GM11168 (cell line): ENCODE measurements around the gene RETREG2.

Experiments
- in situ Hi-C: fragments of 300-500 bp; cut with MboI; formaldehyde crosslinking; loops from one replicate; pipeline ENCODE4 v1.12.0; 2022; ENCODE audit warnings: low sequenced_read_pairs; ENCODE audit not compliant: unreplicated experiment

RETREG2 gene

GRCh38 chr2:219168526-219168925, 9.5 kb upstream of the RETREG2 start:
- in situ Hi-C loops: no loop called here

- in situ Hi-C loops: no loop called here
Measured at GRCh38 chr2:219168932-219169331, 9.1 kb upstream of the RETREG2 start.

- in situ Hi-C loops: no loop called here
Measured at GRCh38 chr2:219169930-219170654, 8.0 kb upstream of the RETREG2 start, which contains the start of gene SLC23A3. SLC23A3 (minus strand) TSS chr2:219170029; CDS start chr2:219169984, 45 bp downstream.

GRCh38 chr2:219171231-219171651, 6.8 kb upstream of the RETREG2 start:
- in situ Hi-C loops: no loop called here

GRCh38 chr2:219172231-219173154, 5.6 kb upstream of the RETREG2 start:
- in situ Hi-C loops: no loop called here

- in situ Hi-C loops: no loop called here
Measured at GRCh38 chr2:219173176-219173575, 4.9 kb upstream of the RETREG2 start.

GRCh38 chr2:219174146-219174545, 3.9 kb upstream of the RETREG2 start:
- in situ Hi-C loops: no loop called here

- in situ Hi-C loops: no loop called here
Measured at GRCh38 chr2:219174801-219175200, 3.3 kb upstream of the RETREG2 start.

- in situ Hi-C loops: no loop called here
Measured at GRCh38 chr2:219175486-219175885, 2.6 kb upstream of the RETREG2 start.

- in situ Hi-C loops: no loop called here
Measured at GRCh38 chr2:219175928-219176817, 1.9 kb upstream of the RETREG2 start.

- in situ Hi-C loops: no loop called here
Measured at GRCh38 chr2:219176818-219177551, 1.1 kb upstream of the RETREG2 start, which contains the start of gene CNPPD1. CNPPD1 (minus strand) TSS chr2:219176925; CDS start chr2:219176828, 97 bp downstream.

GRCh38 chr2:219178377-219179175, 501 bp downstream of the RETREG2 start:
- in situ Hi-C loops: no loop called here

- in situ Hi-C loops: no loop called here
Measured at GRCh38 chr2:219179601-219180465, 1.8 kb downstream of the RETREG2 start.

GRCh38 chr2:219180961-219181360, 2.9 kb downstream of the RETREG2 start:
- in situ Hi-C loops: no loop called here

GRCh38 chr2:219181531-219181930, 3.5 kb downstream of the RETREG2 start:
- in situ Hi-C loops: no loop called here

- in situ Hi-C loops: no loop called here
Measured at GRCh38 chr2:219182331-219183150, 4.5 kb downstream of the RETREG2 start.
